Mesodermal cell (in vitro differentiated cells): ENCODE data around the gene MKI67.

Source experiments
- H3K27ac ChIP-seq: 2 replicates; pipeline ENCODE4 v1.7.0; 2013; ENCODE audit warnings: mild to moderate bottlenecking, low read depth, low read length, moderate library complexity; ENCODE audit not compliant: severe bottlenecking
- H3K36me3 ChIP-seq: 2 replicates; pipeline ENCODE4 v1.7.1; 2013; ENCODE audit warnings: mild to moderate bottlenecking, low read length, moderate library complexity; ENCODE audit not compliant: control insufficient read depth, insufficient read depth
- H3K4me1 ChIP-seq: one replicate; pipeline ENCODE4 v1.7.1; 2013; ENCODE audit warnings: mild to moderate bottlenecking, low read length; ENCODE audit not compliant: insufficient read depth, control insufficient read depth, poor library complexity, severe bottlenecking
- H3K4me3 ChIP-seq: 2 replicates; pipeline ENCODE4 v1.7.0; 2013; ENCODE audit warnings: low read length, control low read depth, mild to moderate bottlenecking; ENCODE audit not compliant: insufficient read depth, poor library complexity, severe bottlenecking; ENCODE audit errors: extremely low read depth
- H3K9me3 ChIP-seq: 2 replicates; pipeline ENCODE4 v1.7.1; 2013; ENCODE audit warnings: mild to moderate bottlenecking, low read length, moderate library complexity; ENCODE audit not compliant: control insufficient read depth
- WGBS, 2 experiments: methylation state at CpG; one replicate each; pipeline ENCODE4 v1.1.5; 2013; ENCODE audit warnings: missing lambda C conversion rate in 2 of 2; ENCODE audit not compliant: insufficient coverage in 2 of 2; 5-methylcytosine and 5-hydroxymethylcytosine counted together

Gene MKI67

GRCh38 chr10:128081222-128081621 lies 45.0 kb downstream of the MKI67 start:
- H3K36me3 ChIP-seq = peaks cover 35% of the 10 kb centered on the region
- WGBS, 2 experiments = 94 to 100% methylated on average over 2 of the region's 4 CpGs
- no peak overlapping the region for H3K27ac ChIP-seq
- H3K4me1 ChIP-seq = no peaks in the 10 kb centered on the region
- H3K9me3 ChIP-seq = no peaks in the 10 kb centered on the region
- no peak overlapping the region for H3K4me3 ChIP-seq

DNA sequence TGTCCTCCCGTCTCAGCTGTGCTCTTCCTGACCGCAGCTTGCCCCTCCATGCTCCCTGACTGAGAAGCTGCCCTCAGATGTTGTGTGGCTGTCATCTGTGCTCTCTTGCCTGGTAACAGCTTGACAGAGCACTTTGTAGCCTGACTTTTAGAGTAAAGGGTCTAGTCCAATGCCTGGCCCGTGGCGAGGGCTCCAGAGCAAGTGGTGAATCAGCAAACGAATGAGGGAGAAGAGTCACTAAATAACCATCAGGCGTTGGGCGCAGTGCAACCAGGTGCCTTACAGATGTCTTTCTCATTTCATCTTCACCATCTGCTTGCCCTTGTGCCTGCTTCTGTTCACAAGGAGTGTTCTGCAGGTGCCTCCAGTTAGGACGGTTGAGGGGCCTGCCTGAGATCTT lies 45.6 kb downstream of the MKI67 start:
- Histone ChIP-seq H3K4me3 (no peak overlapping the region), H3K4me1 (no peaks in the 10 kb centered on the region), H3K9me3 (no peaks in the 10 kb centered on the region), H3K36me3 (peaks cover 35% of the 10 kb centered on the region), H3K27ac (no peak overlapping the region)
- 92 to 96% methylated on average over 7 to 8 of the region's 8 CpGs for WGBS, 2 experiments

DNA sequence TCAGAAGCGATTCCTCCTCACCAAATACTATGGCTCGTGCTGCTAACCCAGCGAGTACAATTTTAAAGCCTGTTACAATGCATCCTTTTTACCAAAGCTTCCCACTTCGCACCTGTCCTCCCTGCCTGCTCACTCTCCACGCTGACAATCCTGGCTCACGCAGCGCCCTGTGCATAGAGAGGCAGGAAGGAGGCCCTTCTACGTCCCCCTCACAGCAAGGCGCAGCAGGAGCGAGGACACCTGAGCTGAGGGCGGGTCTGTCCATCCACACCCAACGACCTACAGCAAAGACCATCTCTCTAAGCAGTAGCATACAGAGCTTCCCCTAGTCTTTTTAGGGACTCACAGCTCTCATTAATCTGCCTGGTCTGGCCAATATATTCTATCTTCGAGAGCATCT lies 46.0 kb downstream of the MKI67 start:
- 88 to 92% methylated on average over 10 to 12 of the region's 13 CpGs for WGBS, 2 experiments
- H3K9me3 ChIP-seq = no peaks in the 10 kb centered on the region
- no peaks in the 10 kb centered on the region for H3K4me1 ChIP-seq
- H3K27ac ChIP-seq = no peak overlapping the region
- no peak overlapping the region for H3K4me3 ChIP-seq
- peaks cover 35% of the 10 kb centered on the region for H3K36me3 ChIP-seq

- Histone ChIP-seq H3K4me3 (no peak overlapping the region), H3K27ac (no peak overlapping the region), H3K36me3 (peaks cover 34% of the 10 kb centered on the region), H3K4me1 (no peaks in the 10 kb centered on the region), H3K9me3 (no peaks in the 10 kb centered on the region)
- whole genome bisulfite sequencing, 2 experiments = 65 to 73% methylated on average over 15 to 16 of the region's 17 CpGs
Measured at GRCh38 chr10:128078136-128078969, 47.9 kb downstream of the MKI67 start.

DNA sequence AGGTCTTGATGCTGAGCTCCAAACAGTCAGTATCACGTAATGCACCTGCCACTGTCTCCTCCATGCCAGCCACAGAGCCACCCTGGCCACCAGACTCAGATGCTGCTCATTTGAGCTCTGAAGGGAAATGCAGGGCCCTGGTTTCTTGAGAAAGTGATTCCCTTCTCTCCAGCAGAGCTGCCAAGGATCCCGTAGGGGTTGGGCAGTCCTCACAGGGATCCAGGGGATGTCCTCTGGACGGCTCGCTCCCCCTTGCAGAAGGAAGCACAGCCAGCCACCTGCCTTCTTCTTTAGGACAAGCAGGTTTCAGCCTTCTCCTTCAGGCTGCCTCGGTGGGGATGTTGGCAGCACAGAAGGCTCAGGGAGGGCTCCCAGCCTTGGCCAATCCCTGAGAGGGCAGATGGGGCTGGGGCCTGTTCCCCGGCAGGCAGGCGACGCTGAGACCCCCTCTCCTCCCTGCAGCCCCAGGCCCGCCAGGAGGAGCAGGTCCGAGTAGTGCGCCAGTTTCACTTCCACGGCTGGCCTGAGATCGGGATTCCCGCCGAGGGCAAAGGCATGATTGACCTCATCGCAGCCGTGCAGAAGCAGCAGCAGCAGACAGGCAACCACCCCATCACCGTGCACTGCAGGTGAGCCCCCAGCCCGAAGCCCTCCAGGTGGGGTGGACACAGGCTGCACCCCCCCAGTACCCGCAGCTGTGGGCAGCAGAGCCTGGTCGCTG lies 48.9 kb downstream of the MKI67 start:
- 89 to 92% methylated on average over 21 of the region's 21 CpGs for WGBS, 2 experiments
- H3K4me3 ChIP-seq = no peak overlapping the region
- H3K9me3 ChIP-seq = no peaks in the 10 kb centered on the region
- H3K4me1 ChIP-seq = no peaks in the 10 kb centered on the region
- no peak overlapping the region for H3K27ac ChIP-seq
- peaks cover 37% of the 10 kb centered on the region for H3K36me3 ChIP-seq

DNA sequence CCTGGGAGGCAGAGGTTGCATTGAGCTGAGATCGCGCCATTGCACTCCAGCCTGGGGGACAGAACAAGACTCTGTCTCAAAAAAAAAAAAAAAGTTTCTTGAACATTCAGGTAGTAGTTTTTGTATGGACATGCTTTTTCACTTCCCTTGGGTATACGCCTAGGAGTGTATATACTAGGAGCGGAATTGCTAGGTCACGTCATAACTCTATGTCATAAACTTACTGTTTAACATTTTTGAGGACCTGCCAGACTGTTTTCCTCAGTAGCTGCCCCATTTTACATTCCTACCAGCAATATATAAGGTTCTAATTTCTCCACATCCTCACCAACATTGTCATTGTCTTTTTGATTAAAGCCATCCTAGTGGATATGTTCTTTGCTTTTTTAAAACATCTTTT lies 51.6 kb downstream of the MKI67 start:
- Histone ChIP-seq H3K27ac (no peak overlapping the region), H3K36me3 (peaks cover 38% of the 10 kb centered on the region), H3K4me3 (no peak overlapping the region), H3K9me3 (no peaks in the 10 kb centered on the region), H3K4me1 (no peaks in the 10 kb centered on the region)
- WGBS, 2 experiments = 92 to 100% methylated on average over 2 to 4 of the region's 5 CpGs

DNA sequence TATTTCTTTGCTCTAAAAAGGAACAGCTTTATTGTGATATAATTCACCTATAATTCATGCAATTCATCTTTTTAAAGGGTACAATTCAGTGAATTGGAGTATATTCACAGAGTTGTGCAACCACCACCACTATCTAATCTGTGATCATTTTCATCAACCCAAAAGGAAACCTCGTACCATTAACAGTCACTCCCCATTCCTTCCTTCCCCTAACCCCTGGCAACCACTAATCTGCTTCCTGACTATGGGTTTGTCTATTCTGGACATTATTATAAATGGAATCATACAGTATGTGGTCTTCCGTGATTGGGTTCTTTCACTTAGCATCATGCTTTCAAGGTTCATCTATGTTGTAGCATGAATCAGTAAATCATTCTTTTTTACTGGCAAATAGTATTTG lies 52.3 kb downstream of the MKI67 start:
- WGBS, 2 experiments = no CpG with 5 or more reads among the region's 2 CpGs
- Histone ChIP-seq H3K36me3 (peaks cover 34% of the 10 kb centered on the region), H3K27ac (no peak overlapping the region), H3K9me3 (no peaks in the 10 kb centered on the region), H3K4me1 (no peaks in the 10 kb centered on the region), H3K4me3 (no peak overlapping the region)

GRCh38 chr10:128072941-128073645 lies 53.1 kb downstream of the MKI67 start:
- WGBS, 2 experiments = 88 to 94% methylated on average over 7 to 13 of the region's 14 CpGs
- H3K4me3 ChIP-seq = no peak overlapping the region

GRCh38 chr10:128072046-128072445 lies 54.2 kb downstream of the MKI67 start:
- Histone ChIP-seq H3K4me1 (no peaks in the 10 kb centered on the region), H3K4me3 (no peak overlapping the region), H3K36me3 (peaks cover 28% of the 10 kb centered on the region), H3K9me3 (no peaks in the 10 kb centered on the region), H3K27ac (no peak overlapping the region)
- WGBS, 2 experiments = 98% methylated on average over 6 of the region's 6 CpGs

More at GRCh38 chr10:128072941-128073645, 53.1 kb downstream of the MKI67 start:
- H3K9me3 ChIP-seq = no peaks in the 10 kb centered on the region
- peaks cover 33% of the 10 kb centered on the region for H3K36me3 ChIP-seq
- no peak overlapping the region for H3K27ac ChIP-seq
- no peaks in the 10 kb centered on the region for H3K4me1 ChIP-seq

DNA sequence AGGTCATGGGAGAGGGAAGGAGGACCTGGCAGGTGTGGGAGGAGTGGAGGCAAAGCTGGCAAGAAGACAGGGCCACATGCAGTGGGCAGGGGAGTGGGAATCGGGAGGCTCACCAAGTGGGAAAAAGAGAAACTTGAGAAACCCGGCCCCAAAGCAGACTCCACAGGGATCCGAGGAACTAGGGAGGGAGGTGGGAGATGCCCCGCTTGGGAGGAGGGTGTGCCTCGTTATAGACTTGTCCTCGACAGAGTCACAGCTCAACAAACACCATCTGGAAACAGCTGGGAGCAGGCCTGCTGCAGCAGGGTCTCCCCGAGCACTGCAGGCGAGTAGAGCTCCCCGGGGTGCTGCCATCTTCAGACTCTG lies 54.8 kb downstream of the MKI67 start:
- Histone ChIP-seq H3K4me3 (no peak overlapping the region), H3K36me3 (peaks cover 31% of the 10 kb centered on the region), H3K27ac (no peak overlapping the region), H3K4me1 (no peaks in the 10 kb centered on the region), H3K9me3 (no peaks in the 10 kb centered on the region)
- 73 to 84% methylated on average over 7 to 9 of the region's 9 CpGs for whole genome bisulfite sequencing, 2 experiments
